Measurements from ENCODE around the gene BFSP2.

BFSP2 gene

GRCh38 chr3:133414021-133414392 lies 14.2 kb downstream of the BFSP2 start:
- DNase-seq (ENCODE audit: low read depth in 2 of 3, low spot score in 2 of 3): no peak

GRCh38 chr3:133418361-133418760 lies 18.5 kb downstream of the BFSP2 start:
- DNase-seq (ENCODE audit: low read depth in 2 of 3, low spot score in 2 of 3): no peak

- DNase-seq (ENCODE audit: low read depth in 2 of 3, low spot score in 2 of 3): no peak
Measured at GRCh38 chr3:133419151-133419909, 19.5 kb downstream of the BFSP2 start.

- DNase-seq (ENCODE audit: low read depth in 2 of 3, low spot score in 2 of 3): no peak
Measured at GRCh38 chr3:133424937-133425869, 25.3 kb downstream of the BFSP2 start.

GRCh38 chr3:133425898-133426297 lies 26.0 kb downstream of the BFSP2 start:
- no peak for DNase-seq (ENCODE audit: low read depth in 2 of 3, low spot score in 2 of 3)

GRCh38 chr3:133426721-133427120 lies 26.9 kb downstream of the BFSP2 start:
- no peak for DNase-seq (ENCODE audit: low read depth in 2 of 3, low spot score in 2 of 3)

- no peak for DNase-seq (ENCODE audit: low read depth in 2 of 3, low spot score in 2 of 3)
Measured at GRCh38 chr3:133428552-133428951, 28.7 kb downstream of the BFSP2 start.

- DNase-seq (ENCODE audit: low read depth in 2 of 3, low spot score in 2 of 3): no peak
Measured at GRCh38 chr3:133429063-133429462, 29.2 kb downstream of the BFSP2 start.

- no peak for DNase-seq (ENCODE audit: low read depth in 2 of 3, low spot score in 2 of 3)
Measured at GRCh38 chr3:133439563-133439962, 39.7 kb downstream of the BFSP2 start.

GRCh38 chr3:133440652-133441051 lies 40.8 kb downstream of the BFSP2 start:
- no peak for DNase-seq (ENCODE audit: low read depth in 2 of 3, low spot score in 2 of 3)

GRCh38 chr3:133441867-133442270 lies 42.0 kb downstream of the BFSP2 start:
- no peak for DNase-seq (ENCODE audit: low read depth in 2 of 3, low spot score in 2 of 3)

GRCh38 chr3:133442518-133442917 lies 42.7 kb downstream of the BFSP2 start:
- DNase-seq (ENCODE audit: low read depth in 2 of 3, low spot score in 2 of 3): no peak

GRCh38 chr3:133443649-133444422 lies 44.0 kb downstream of the BFSP2 start:
- DNase-seq (ENCODE audit: low read depth in 2 of 3, low spot score in 2 of 3): no peak

- DNase-seq (ENCODE audit: low read depth in 2 of 3, low spot score in 2 of 3): no peak
Measured at GRCh38 chr3:133444423-133444774, 44.5 kb downstream of the BFSP2 start.

- no peak for DNase-seq (ENCODE audit: low read depth in 2 of 3, low spot score in 2 of 3)
Measured at GRCh38 chr3:133445108-133445507, 45.3 kb downstream of the BFSP2 start.

GRCh38 chr3:133447750-133448477 lies 48.1 kb downstream of the BFSP2 start:
- no peak for DNase-seq (ENCODE audit: low read depth in 2 of 3, low spot score in 2 of 3)

GRCh38 chr3:133448478-133449122 lies 48.7 kb downstream of the BFSP2 start:
- peak in 2 of 3 experiments; percentile 8 to 19 for DNase-seq (ENCODE audit: low read depth in 2 of 3, low spot score in 2 of 3)

GRCh38 chr3:133451309-133451708 lies 51.5 kb downstream of the BFSP2 start:
- no peak for DNase-seq (ENCODE audit: low read depth in 2 of 3, low spot score in 2 of 3)

- no peak for DNase-seq (ENCODE audit: low read depth in 2 of 3, low spot score in 2 of 3)
Measured at GRCh38 chr3:133452641-133453319, 52.9 kb downstream of the BFSP2 start.

- no peak for DNase-seq (ENCODE audit: low read depth in 2 of 3, low spot score in 2 of 3)
Measured at GRCh38 chr3:133453383-133453782, 53.5 kb downstream of the BFSP2 start.

Measured in activated CD8-positive, alpha-beta memory T cell treated with anti-CD3 and anti-CD28 coated beads for 48 hours (primary cell).